ENCODE results near the gene SERPINA5. TPM values are rescaled to one million over a fixed set of nuclear protein-coding genes. Genes with fewer than 3 reads are reported as not detected.

Gene SERPINA5
- total RNA-seq, 1 experiment from 2014 or later, result 3.0 TPM

DNA sequence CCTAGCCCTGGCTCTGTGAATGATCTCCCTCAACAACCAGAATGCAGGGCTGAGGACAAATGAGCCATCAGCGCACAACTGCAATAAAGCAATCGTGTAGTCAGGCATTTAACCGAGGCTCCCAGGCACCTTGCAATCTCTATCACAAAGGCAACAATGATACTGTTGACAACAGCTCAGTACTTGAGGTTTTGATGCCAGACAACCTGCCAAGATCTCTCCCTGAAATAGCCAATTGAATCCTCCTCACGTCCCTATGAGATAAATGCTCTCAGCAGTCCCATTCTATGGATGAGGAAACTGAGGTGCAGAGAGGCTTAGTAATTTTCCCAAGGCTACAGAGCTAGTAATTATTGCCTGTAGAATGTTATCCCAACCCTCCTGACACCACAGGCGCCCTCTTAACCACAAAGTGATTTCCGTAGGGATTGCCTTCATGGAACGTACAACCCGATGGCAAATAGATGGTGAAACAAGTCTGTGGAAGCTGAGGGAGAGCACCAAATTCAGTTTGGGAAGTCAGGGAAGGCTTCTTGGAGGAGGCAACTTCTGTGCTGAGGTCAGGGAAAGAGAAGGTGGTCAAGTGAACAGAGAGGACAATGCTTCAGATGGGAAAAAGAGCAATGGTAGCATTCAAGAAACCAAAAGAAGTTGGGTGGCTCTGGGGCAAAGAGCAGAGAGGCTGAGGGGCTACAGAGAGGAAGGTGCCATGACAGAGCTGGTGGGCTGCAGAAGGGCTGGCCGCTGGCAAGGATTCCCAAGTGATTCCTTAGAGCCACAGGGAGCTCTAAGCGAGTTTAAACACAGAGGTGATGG is 43.5 kb downstream of the SERPINA5 start:
- Histone ChIP-seq H3K4me3 (replicated peaks in 1 of 2; ENCODE audit: low read depth in 1 of 2, low read length in 2 of 2) (no peak overlapping the region), H3K9me2 (ENCODE audit: insufficient read depth) (no peaks in the 10 kb centered on the region), H3K27ac (ENCODE audit: low read depth, low read length) (no peak overlapping the region), H3K27me3 (ENCODE audit: insufficient read depth, low read length) (peaks cover 29% of the 10 kb centered on the region), H3K4me2 (ENCODE audit: low read length) (no peak overlapping the region), H3K4me1 (ENCODE audit: control insufficient read depth in 1 of 2, insufficient read depth in 2 of 2, low read length in 2 of 2) (no peaks in the 10 kb centered on the region), H2AFZ (ENCODE audit: low read depth, low read length, poor library complexity, severe bottlenecking) (no peak overlapping the region), H4K20me1 (ENCODE audit: insufficient read depth) (no peaks in the 10 kb centered on the region), H3K79me2 (ENCODE audit: insufficient read depth, low read length) (no peaks in the 10 kb centered on the region), H3K9me3 (ENCODE audit: control insufficient read depth in 1 of 2, insufficient read depth in 1 of 2, low read depth in 1 of 2, low read length in 2 of 2) (no peaks in the 10 kb centered on the region; a peak in 1 of 4 replicates), H3K9ac (ENCODE audit: low read length) (no peak overlapping the region), H3K36me3 (ENCODE audit: control insufficient read depth in 1 of 2, insufficient read depth in 2 of 2, low read length in 2 of 2) (no peaks in the 10 kb centered on the region)
- TF ChIP-seq, protein P1, sequence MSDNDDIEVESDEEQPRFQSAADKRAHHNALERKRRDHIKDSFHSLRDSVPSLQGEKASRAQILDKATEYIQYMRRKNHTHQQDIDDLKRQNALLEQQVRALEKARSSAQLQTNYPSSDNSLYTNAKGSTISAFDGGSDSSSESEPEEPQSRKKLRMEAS (IDR thresholded peaks at IDR 0.05), result no peak
- no peak for TF ChIP-seq ELF1 (IDR thresholded peaks at IDR 0.05; ENCODE audit: borderline replicate concordance, low read depth)
- TF ChIP-seq POLR2AphosphoS5 (IDR thresholded peaks at IDR 0.05; ENCODE audit: low read depth, low read length), result no peak
- TF ChIP-seq, protein P2, sequence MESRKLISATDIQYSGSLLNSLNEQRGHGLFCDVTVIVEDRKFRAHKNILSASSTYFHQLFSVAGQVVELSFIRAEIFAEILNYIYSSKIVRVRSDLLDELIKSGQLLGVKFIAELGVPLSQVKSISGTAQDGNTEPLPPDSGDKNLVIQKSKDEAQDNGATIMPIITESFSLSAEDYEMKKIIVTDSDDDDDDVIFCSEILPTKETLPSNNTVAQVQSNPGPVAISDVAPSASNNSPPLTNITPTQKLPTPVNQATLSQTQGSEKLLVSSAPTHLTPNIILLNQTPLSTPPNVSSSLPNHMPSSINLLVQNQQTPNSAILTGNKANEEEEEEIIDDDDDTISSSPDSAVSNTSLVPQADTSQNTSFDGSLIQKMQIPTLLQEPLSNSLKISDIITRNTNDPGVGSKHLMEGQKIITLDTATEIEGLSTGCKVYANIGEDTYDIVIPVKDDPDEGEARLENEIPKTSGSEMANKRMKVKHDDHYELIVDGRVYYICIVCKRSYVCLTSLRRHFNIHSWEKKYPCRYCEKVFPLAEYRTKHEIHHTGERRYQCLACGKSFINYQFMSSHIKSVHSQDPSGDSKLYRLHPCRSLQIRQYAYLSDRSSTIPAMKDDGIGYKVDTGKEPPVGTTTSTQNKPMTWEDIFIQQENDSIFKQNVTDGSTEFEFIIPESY (IDR thresholded peaks at IDR 0.05; ENCODE audit: extremely low read depth, insufficient replicate concordance, low read length), result no peak
- no peak for DNase-seq (ENCODE audit: low read depth, low spot score)
- intact Hi-C loops (cut with micrococcal nuclease), result no loop called here
- ChIA-PET CTCF (no interaction called here), RAD21 (ENCODE audit: low non-redundant PET in 1 of 2, low total read pairs in 2 of 2, uncharacterized antibody in 2 of 2, unreplicated experiment in 2 of 2) (no interaction called here), POLR2A (no interaction called here)
- no peak for ATAC-seq
- BruUV-seq (replicated peaks), result no TSS peak

DNA sequence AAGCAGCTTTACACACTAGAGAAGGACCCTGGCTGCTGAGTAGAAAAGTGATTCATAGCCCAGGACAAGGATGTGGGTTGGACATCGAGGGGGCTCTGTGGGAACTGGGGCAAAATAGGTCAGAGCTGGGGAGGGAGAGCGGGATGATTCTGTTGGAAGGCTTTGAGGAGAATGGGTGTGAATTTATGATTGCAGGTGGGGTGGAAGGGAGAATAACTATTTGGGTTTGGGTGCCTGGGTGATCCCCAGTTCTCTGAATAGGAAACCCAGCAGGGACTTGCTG is 44.1 kb downstream of the SERPINA5 start:
- no peak for TF ChIP-seq CBX3 (IDR thresholded peaks at IDR 0.05; ENCODE audit: low read depth)
- TF ChIP-seq JUND (IDR thresholded peaks at IDR 0.05), result no peak
- TF ChIP-seq, protein P1 (IDR thresholded peaks at IDR 0.05), result no peak
- no peak for TF ChIP-seq YY1 (IDR thresholded peaks at IDR 0.05; ENCODE audit: extremely low read depth, insufficient replicate concordance, low read depth, low read length)
- Histone ChIP-seq H3K4me1 (ENCODE audit: control insufficient read depth in 1 of 2, insufficient read depth in 2 of 2, low read length in 2 of 2) (no peaks in the 10 kb centered on the region), H4K20me1 (ENCODE audit: insufficient read depth) (no peaks in the 10 kb centered on the region), H3K9ac (ENCODE audit: low read length) (no peak overlapping the region), H3K36me3 (ENCODE audit: control insufficient read depth in 1 of 2, insufficient read depth in 2 of 2, low read length in 2 of 2) (no peaks in the 10 kb centered on the region), H3K4me3 (replicated peaks in 1 of 2; ENCODE audit: low read depth in 1 of 2, low read length in 2 of 2) (no peak overlapping the region), H3K9me2 (ENCODE audit: insufficient read depth) (no peaks in the 10 kb centered on the region), H3K27ac (ENCODE audit: low read depth, low read length) (no peak overlapping the region), H3K27me3 (ENCODE audit: insufficient read depth, low read length) (peaks cover 29% of the 10 kb centered on the region), H3K4me2 (ENCODE audit: low read length) (no peak overlapping the region), H3K79me2 (ENCODE audit: insufficient read depth, low read length) (no peaks in the 10 kb centered on the region), H3K9me3 (ENCODE audit: control insufficient read depth in 1 of 2, insufficient read depth in 1 of 2, low read depth in 1 of 2, low read length in 2 of 2) (no peaks in the 10 kb centered on the region), H2AFZ (ENCODE audit: low read depth, low read length, poor library complexity, severe bottlenecking) (no peak overlapping the region)
- POLR2A ChIA-PET, result no interaction called here
- ATAC-seq (no peak), DNase-seq (ENCODE audit: low read depth, low spot score) (no peak)
- CTCF ChIA-PET, result no interaction called here
- RAD21 ChIA-PET (ENCODE audit: low non-redundant PET in 1 of 2, low total read pairs in 2 of 2, uncharacterized antibody in 2 of 2, unreplicated experiment in 2 of 2), result no interaction called here
- intact Hi-C loops (cut with micrococcal nuclease), result no loop called here
- no TSS peak for BruUV-seq (replicated peaks)
